Sigmoid colon (tissue), 3 donors: Measurements from ENCODE around the gene NHLH1.

Experiments
- CTCF ChIP-seq, 4 experiments: fragments of 450-650 bp in 3 of 4; fragments of 200-600 bp in 1 of 4; IDR thresholded peaks; one replicate each; pipeline ENCODE4 v1.5.1; 2016 to 2019; ENCODE audit warnings: antibody characterized with exemption in 4 of 4, mild to moderate bottlenecking in 3 of 4, moderate library complexity in 2 of 4
- POLR2A ChIP-seq, 2 donors: fragments of 450-650 bp; IDR thresholded peaks; one replicate each; pipeline ENCODE4 v1.6.1; 2016; ENCODE audit warnings: antibody characterized with exemption in 2 of 2, mild to moderate bottlenecking in 2 of 2, moderate library complexity in 2 of 2

- peak in 1 of 4 experiments; percentile 31 for TF ChIP-seq CTCF (IDR thresholded peaks at IDR 0.05)
- TF ChIP-seq POLR2A (IDR thresholded peaks at IDR 0.05), result no peak
These were observed 49.5 kb downstream of the NHLH1 start for GRCh38 chr1:160416369-160416768.
